DMS53 treated with DMSO at 0.1 percent for 48 hours (cell line): Measurements from ENCODE around the gene OR14C36.
"Not testable (repeated sequence)": the region's sequence is repeated elsewhere in the genome, so short reads cannot be mapped to it uniquely, and the experiment has no call there.

Source experiments
- DNase-seq: peaks from one replicate; lab custom pipeline; 2025; ENCODE audit not compliant: unreplicated experiment; lab: John Stamatoyannopoulos, UW

The OR14C36 gene, protein sequence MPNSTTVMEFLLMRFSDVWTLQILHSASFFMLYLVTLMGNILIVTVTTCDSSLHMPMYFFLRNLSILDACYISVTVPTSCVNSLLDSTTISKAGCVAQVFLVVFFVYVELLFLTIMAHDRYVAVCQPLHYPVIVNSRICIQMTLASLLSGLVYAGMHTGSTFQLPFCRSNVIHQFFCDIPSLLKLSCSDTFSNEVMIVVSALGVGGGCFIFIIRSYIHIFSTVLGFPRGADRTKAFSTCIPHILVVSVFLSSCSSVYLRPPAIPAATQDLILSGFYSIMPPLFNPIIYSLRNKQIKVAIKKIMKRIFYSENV

DNA sequence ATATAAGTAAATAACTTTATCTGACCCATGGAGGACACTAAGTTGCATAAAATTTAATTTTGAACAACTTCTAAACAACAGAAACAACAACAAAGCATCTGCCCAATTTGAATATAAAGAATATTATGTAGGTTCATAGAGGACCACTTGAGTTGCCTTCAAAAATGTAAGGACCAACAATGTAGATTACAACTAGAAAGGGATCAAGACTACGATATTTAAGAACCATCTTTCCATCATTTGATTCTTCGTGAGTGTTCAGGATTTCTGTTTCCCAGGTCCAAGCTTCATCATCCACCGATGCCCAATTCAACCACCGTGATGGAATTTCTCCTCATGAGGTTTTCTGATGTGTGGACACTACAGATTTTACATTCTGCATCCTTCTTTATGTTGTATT is at the start of gene OR14C36:
OR14C36 (plus strand) TSS at position 301 of the 400 bp plus-strand sequence; CDS start at position 301, 0 bp downstream.
- no peak for DNase-seq

DNA sequence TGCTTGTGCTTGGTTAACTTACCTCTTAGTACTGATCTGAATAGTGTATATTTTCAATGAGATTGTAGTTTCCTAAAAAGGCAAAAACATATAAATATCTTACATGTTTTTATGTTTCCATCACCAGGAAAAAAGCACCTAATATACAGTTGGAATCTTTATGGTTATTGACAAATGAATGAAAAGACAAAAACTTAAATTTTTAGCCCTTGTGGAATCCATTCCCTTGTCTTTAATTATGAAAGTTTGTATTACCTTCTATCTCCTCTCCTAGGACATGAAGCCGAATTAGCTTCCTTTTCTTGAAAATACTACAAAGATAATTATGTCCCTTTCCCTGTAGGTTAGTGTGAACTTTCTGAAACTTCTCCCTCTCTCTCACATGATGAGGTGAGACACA is 45.3 kb upstream of the OR14C36 start, which contains the start of gene OR2T12:
OR2T12 (minus strand) TSS at position 101 of the 400 bp plus-strand sequence. CDS start 7,846 bp downstream, outside the sequence.
- no peak for DNase-seq

DNA sequence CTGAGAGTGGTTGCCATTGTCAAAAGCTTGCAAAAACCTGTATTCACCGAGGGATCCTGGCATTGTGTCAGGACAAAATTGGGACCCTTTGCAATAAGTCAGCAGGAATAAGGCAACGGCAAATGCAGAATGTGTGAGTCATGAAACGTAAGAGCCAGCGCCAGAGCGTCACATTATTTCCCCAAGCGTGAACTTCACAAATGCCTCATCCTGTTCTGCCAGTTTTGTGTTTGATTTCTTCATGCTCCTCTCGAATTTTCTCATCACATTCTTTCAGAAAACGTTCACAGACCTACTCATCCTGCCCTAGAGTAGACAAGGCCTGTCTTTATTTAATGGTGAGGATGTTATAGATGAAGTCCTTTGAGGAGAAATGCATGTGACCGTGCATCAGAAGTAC is 42.9 kb upstream of the OR14C36 start:
- peak; percentile 28 for DNase-seq

DNA sequence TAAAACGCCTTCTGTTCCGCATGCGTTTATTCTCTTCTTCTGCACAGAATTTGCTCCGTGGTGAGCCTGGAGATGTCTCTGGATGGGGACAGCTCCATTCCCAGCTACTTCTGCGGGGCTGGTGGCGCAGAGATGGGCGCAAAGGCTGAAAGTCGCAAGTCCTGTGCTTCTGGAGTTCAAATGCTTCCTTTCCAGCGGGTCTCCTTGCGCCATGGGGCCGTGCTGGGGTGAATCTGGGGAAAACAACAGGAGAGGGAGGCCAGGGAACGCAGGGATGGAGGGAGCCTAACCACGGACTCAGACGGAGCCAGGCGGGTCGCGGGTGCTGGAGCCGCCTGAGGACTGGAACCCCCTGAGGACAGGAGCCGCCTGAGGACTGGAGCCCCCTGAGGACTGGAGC is 42.5 kb upstream of the OR14C36 start:
- no peak for DNase-seq

DNA sequence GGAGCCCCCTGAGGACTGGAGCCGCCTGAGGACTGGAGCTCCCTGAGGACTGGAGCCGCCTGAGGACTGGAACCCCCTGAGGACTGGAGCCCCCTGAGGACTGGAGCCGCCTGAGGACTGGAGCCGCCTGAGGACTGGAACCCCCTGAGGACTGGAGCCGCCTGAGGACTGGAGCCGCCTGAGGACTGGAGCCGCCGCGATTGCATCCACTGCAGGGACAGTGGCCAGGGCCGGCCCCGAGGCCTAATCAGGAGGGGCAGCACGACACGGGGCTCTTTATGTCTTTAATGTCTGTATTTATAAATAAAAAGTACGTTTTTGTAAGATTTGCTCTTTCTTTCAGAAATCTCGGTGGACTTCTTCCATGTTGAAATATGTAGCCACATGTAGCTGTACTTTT is 41.8 kb upstream of the OR14C36 start:
- not testable (repeated sequence) for DNase-seq

DNA sequence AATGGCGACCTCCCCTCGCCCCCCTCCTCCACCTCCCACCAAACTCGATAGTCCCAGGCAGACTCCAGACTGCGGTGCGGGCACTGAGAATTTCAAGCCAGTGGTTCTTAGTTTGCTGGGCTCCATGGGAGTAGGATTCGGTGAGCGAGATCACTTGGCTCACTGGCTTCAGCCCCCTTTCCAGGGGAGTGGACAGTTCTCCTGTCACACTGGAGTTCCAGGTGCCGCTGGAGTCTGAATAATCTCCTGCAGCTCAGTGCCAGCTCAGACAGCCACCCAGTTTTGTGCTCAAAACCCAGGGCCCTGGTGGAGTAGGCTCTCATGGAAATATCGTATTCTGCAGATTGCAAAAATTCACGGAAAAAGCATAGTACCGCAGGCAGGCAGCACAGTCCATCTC is 31.8 kb upstream of the OR14C36 start:
- DNase-seq: no peak

DNA sequence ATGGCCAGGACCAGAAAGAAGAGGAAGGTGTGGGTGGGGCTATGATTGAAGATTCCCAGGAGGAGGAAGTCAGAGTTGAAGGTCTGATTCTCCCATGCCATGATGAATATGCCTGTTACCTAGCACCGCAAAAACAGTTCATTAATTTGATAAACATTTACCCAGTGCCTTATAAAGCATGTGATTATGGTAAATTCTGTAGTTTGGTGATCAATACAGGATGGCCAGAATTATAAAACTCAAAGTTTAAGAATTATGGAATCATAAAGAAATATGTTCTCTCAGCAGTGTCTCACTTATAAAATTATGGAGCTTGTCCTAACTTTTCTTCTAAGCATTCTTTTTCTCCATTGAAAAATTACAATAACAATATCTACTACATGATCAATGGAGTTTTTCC is 24.1 kb upstream of the OR14C36 start, which contains the start of gene OR2M7:
OR2M7 (minus strand) TSS at position 101 of the 400 bp plus-strand sequence; CDS start at position 101, 0 bp downstream.
- no peak for DNase-seq

DNA sequence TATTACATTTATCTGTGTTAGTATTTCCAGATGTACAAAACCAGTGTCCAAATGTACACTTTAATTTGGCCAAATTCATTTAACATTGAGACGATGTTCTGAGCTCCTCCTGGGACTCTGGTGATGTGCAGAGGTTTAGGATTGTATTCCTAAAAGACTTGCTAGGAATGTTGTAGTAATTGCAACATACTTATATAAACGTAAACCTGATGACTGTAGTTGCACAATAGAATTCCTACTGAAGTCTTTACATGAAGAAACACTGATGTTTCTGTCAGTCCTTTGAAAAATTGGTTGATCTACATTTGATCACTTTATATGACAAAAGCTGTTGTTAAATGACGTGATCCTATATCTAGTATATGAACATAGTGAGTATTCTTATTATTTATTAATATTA is 5.1 kb upstream of the OR14C36 start:
- DNase-seq: no peak

DNA sequence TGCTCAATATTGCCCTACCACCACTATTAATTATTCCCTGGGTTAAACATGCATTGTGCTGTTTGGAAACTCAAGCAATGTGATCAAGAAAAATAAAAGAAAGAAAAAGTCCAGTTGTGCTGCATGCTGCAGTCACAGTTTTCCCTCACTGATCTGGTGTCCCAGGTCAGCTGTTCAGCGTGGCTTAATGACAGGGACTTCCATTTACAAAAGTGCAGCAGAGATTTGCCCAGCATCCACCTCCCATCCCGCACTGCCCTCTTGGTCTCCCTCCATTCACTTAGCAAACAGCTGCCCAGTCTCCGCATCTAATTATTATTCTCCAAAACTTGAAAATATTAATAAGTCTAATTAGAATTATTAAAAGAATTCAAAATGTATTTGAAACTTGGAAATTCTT is 10.8 kb downstream of the OR14C36 start:
- no peak for DNase-seq

DNA sequence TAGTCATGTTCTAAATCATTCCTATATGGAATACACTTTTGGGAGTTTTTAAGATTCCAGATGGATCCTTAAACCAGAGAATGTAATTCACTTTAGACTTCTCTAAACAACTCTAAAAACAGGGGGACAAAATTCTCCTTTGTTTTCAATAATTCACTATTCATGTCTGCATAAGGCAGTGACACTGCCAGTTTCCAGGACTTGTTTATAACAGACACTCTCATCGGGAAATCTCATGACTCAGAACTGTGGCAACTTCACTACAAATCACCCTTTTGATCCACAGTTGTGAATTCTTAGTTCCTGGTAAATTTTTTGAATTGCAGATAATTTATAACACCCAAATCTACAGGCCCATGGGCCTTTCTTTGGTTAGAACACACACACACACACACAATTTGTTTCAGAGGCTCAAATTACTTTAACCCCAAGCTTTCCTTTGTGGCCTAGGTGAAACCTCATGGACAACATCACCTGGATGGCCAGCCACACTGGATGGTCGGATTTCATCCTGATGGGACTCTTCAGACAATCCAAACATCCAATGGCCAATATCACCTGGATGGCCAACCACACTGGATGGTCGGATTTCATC is 12.6 kb downstream of the OR14C36 start, which contains the start of gene OR2T4:
OR2T4 (plus strand) TSS at position 545 of the 595 bp plus-strand sequence; CDS start at position 545, 0 bp downstream.
- DNase-seq: no peak

DNA sequence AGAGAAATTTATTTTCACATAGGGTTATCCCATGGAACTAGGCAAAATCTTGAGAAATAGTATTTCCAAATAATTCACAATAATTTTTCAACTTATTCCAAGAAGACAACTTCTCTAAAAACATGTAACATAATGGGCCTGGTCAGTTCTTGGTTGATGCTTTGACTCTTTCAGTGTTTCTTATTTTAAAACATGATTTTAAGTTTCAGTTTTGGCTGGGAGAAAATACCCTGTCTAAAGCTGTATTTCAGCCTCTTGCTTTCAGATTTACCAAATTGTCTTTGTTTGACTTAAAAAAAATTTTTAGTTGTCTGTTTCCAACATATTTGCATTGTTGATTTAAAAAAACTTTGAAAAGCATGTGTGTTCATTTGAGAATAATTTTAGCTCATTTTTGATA is 18.0 kb downstream of the OR14C36 start:
- no peak for DNase-seq

DNA sequence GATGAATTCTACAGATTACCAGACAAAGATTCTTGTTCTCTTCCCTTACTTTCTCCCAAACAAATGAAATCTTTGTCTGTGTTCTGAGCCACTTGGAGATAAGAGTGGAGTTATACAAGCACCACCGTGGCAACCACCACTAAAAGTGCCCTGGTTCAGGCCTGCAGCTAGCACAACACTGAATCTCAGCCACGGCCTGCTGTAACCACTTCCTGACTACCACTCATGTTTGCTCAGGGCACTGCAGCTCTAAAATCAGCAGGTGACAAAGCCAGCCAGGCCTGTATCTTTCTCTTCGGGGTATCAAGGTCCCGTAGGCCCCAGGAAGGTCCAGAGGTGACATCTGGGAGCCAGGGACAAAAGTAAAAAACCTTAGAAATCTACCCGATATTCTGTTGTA is 23.8 kb downstream of the OR14C36 start:
- DNase-seq: no peak

DNA sequence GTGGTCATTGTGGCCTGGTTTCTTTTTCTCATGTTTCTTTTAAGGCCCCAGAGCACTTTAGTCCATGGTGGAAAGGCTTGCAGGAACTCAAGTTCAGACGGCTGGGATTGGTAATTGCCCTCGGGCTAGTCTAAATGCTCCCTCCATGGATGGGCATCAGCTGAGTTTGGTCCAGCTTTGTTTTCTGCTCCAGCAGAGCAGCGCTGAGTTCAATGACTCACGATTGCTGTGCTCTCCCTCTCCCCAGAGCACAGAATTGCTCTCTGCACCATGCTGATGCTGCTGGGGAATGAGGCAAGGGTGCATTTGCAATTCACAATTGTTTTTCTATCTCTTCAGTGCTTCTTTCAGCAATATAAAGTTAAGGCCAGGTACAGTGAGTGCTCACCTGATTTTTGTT is 25.2 kb downstream of the OR14C36 start:
- no peak for DNase-seq

DNA sequence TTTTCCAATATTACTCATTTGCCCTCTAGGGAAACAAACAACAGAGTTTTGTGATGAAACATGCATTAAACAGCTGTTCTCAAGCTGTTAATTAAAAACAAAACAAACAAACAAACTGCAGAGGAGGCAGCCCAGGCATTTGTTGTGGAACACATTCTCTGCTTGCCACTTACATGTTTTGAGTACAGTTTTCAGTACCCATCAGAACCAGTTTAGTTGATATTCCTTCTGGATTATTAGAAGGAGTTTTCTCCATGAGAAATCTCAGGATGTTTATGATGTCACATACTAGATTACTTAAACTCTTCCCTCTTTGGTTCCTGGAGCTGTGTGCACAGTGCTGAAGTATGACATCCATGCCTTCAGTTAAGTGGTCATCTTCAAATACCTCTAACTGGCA is 26.9 kb downstream of the OR14C36 start, which contains the start of gene OR2T6:
OR2T6 (plus strand) TSS at position 301 of the 400 bp plus-strand sequence. CDS start 11,863 bp downstream, outside the sequence.
- DNase-seq: no peak

DNA sequence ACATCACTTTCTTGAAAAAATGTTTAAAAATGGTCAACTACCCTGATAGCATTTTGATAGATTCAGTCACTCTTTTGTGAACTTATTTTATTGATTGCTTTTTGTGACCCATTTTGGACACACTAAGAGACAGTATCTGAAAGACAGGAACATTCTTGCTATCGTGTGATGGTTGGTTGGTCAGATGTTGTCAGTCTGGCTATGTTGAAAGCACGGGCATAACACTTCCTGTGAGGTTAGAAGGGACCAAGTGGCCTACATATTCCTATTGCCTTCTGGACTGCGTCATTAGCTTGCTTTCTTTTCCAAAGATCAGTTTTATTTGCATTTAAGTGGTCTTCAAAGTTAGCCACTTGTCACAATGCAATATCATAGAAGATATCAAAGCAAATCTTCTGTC is 28.3 kb downstream of the OR14C36 start:
- no peak for DNase-seq

DNA sequence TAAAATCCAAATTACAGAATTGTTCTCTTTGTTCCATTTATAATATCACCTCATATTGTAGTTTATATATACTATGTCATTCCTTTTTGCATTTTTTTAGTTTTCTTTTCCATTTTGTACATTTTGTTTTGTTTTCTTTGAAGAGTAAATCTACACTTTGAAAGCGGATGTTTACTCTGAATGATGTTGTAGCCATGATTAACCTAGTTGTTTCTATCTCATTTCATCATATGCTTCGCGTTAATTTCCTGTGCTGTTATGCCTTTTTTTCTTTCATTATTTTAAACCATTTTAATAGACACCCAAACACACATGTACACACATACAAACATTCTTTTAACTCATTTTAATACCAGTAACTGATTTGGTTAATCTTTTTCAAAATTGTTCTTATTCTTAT is 32.3 kb downstream of the OR14C36 start:
- no peak for DNase-seq

DNA sequence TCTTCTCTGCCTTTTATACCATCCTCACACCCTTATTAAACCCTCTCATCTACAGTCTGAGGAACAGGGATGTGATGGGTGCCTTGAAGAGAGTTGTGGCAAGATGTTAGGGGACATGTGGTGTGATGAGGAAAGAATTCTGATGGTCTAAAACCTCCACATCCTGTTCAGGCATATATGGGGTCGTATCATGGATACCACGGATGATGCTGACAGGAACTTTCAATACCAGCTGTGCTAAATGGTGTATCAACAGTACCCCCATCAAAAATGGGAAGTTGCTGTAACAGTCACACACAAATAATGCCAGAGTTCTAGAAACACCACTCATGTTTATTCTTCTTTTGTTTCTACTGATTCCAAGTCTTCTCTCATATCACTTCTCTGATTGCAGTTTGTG is 39.9 kb downstream of the OR14C36 start:
- no peak for DNase-seq

DNA sequence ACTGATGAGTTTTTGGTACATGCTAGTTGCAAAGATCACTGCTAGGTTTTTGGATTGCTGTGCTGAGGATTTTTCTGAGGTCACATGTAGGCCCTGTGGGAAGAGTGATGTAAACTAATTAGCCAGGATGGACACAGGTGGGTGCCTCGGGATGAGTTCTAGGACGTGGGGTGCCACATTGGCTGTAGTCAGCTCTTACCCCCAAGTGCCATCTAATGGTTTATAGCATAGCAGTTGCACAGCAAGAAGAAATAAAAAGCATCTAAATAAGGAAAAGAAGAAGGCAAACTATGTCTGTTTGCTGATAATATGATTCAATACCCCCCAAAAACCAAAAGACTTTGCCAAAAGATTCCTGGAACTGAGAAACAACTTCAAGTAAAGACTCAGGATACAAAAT is 44.5 kb downstream of the OR14C36 start:
- DNase-seq: no peak
